Hematopoietic multipotent progenitor cell treated with erythropoietin and hydrocortisone succinate and interleukin-3 and kit ligand, for 17 days (in vitro differentiated cells): Measurements from ENCODE around the gene LYPD3.

Experiments used
- DNase-seq: peaks from one replicate; pipeline ENCODE4 v3.0.0-alpha.2; 2015; ENCODE audit warnings: low spot score

The LYPD3 gene

GRCh38 chr19:43485951-43486350, 20.5 kb upstream of the LYPD3 start:
- DNase-seq, result no peak

- no peak for DNase-seq
These were observed 17.9 kb upstream of the LYPD3 start for GRCh38 chr19:43483281-43483680.

GRCh38 chr19:43482193-43482592, 16.8 kb upstream of the LYPD3 start:
- DNase-seq, result no peak

- no peak for DNase-seq
These were observed 16.3 kb upstream of the LYPD3 start for GRCh38 chr19:43481701-43482100.

GRCh38 chr19:43480574-43480973, 15.2 kb upstream of the LYPD3 start:
- DNase-seq, result no peak

GRCh38 chr19:43479961-43480561, 14.7 kb upstream of the LYPD3 start:
- no peak for DNase-seq

GRCh38 chr19:43479226-43479625, 13.8 kb upstream of the LYPD3 start:
- no peak for DNase-seq

- DNase-seq, result no peak
These were observed 12.9 kb upstream of the LYPD3 start for GRCh38 chr19:43478323-43478722.

- no peak for DNase-seq
These were observed 11.2 kb upstream of the LYPD3 start for GRCh38 chr19:43476606-43477005.

GRCh38 chr19:43474986-43475705, 9.7 kb upstream of the LYPD3 start:
- peak; percentile 81 for DNase-seq

GRCh38 chr19:43474487-43474886, 9.1 kb upstream of the LYPD3 start:
- DNase-seq, result no peak

- no peak for DNase-seq
These were observed 5.7 kb upstream of the LYPD3 start for GRCh38 chr19:43471091-43471490.

GRCh38 chr19:43470288-43470687, 4.9 kb upstream of the LYPD3 start:
- no peak for DNase-seq

GRCh38 chr19:43469160-43469480, 3.7 kb upstream of the LYPD3 start:
- no peak for DNase-seq

GRCh38 chr19:43468354-43469159, 3.1 kb upstream of the LYPD3 start:
- no peak for DNase-seq

- DNase-seq, result no peak
These were observed 2.3 kb upstream of the LYPD3 start for GRCh38 chr19:43467730-43468129.

GRCh38 chr19:43467276-43467675, 1.9 kb upstream of the LYPD3 start:
- no peak for DNase-seq

GRCh38 chr19:43466793-43467192, 1.4 kb upstream of the LYPD3 start:
- no peak for DNase-seq

- DNase-seq, result peak; percentile 66
These were observed 1.2 kb downstream of the LYPD3 start for GRCh38 chr19:43464134-43464775.

- DNase-seq, result peak; percentile 93
These were observed 1.9 kb downstream of the LYPD3 start for GRCh38 chr19:43463381-43464133.

- DNase-seq, result no peak
These were observed 2.5 kb downstream of the LYPD3 start for GRCh38 chr19:43462785-43463380.

GRCh38 chr19:43462383-43462782, 3.0 kb downstream of the LYPD3 start:
- DNase-seq, result no peak
